Astrocyte of the spinal cord (primary cell): ENCODE results near the gene NNAT.

Source experiments
- DNase-seq: peaks from one replicate; pipeline ENCODE4 v3.0.0; 2011; ENCODE audit warnings: low read depth, low spot score
- H3K4me3 ChIP-seq: 2 replicates; pipeline ENCODE4 v1.5.1; 2011; ENCODE audit warnings: low read depth, mild to moderate bottlenecking, low read length, moderate library complexity
- CTCF ChIP-seq: IDR thresholded peaks from 2 replicates; pipeline ENCODE4 v1.5.1; 2012; ENCODE audit warnings: low read depth, mild to moderate bottlenecking, low read length, inconsistent platforms
- in situ Hi-C: cut with HindIII; loops from 2 replicates; pipeline ENCODE4 v1.10.0; 2017; ENCODE audit warnings: low sequenced_read_pairs

Gene NNAT

GRCh38 chr20:37559312-37560027, 38.4 kb downstream of the NNAT start:
- in situ Hi-C loops = no loop called here

GRCh38 chr20:37560629-37561028, 39.6 kb downstream of the NNAT start:
- DNase-seq = no peak
- TF ChIP-seq CTCF = no peak
- in situ Hi-C loops = no loop called here
- no peak overlapping the region for H3K4me3 ChIP-seq

More at GRCh38 chr20:37559312-37560027, 38.4 kb downstream of the NNAT start:
- no peak overlapping the region for H3K4me3 ChIP-seq
- no peak for TF ChIP-seq CTCF
- DNase-seq = no peak

GRCh38 chr20:37562695-37563480, 41.8 kb downstream of the NNAT start:
- H3K4me3 ChIP-seq = no peak overlapping the region
- in situ Hi-C loops = no loop called here
- no peak for TF ChIP-seq CTCF
- no peak for DNase-seq

- in situ Hi-C loops = no loop called here
- H3K4me3 ChIP-seq = no peak overlapping the region
- TF ChIP-seq CTCF = no peak
- DNase-seq = no peak
These were observed 43.0 kb downstream of the NNAT start for GRCh38 chr20:37564016-37564387.

- in situ Hi-C loops = no loop called here
- peak; percentile 7 for DNase-seq
- TF ChIP-seq CTCF = peak; percentile 89
- no peak overlapping the region for H3K4me3 ChIP-seq
These were observed 43.5 kb downstream of the NNAT start for GRCh38 chr20:37564388-37565133.

GRCh38 chr20:37565134-37565811, 44.2 kb downstream of the NNAT start:
- no peak for DNase-seq
- no peak for TF ChIP-seq CTCF
- in situ Hi-C loops = no loop called here
- H3K4me3 ChIP-seq = no peak overlapping the region
